WTC11 (cell line): Measurements from ENCODE around the gene TOM1L2. TPM values are rescaled to one million over a fixed set of nuclear protein-coding genes. Genes with fewer than 3 reads are reported as not detected.

Source experiments
- ATAC-seq: fragments of 200-7000 bp; cut with Tn5 transposase; 2 replicates; pipeline ENCODE4 v1.10.0; 2021; ENCODE audit warnings: mild to moderate bottlenecking, moderate library complexity
- CTCF ChIA-PET: fragments of 300-600 bp; sonication (Branson Sonifier 250); formaldehyde crosslinking; loops from one replicate; lab custom pipeline; 2021; ENCODE audit warnings: antibody characterized with exemption; lab: Charles Lee
- POLR2A ChIA-PET: fragments of 350-600 bp; sonication (Branson Sonifier 250); formaldehyde crosslinking; loops from one replicate; lab custom pipeline; 2021; ENCODE audit warnings: antibody characterized with exemption; lab: Charles Lee
- DNase-seq: peaks from one replicate; pipeline ENCODE4 v3.0.0; 2021; ENCODE audit warnings: low spot score
- H3K27ac Mint-ChIP-seq: 2 replicates; pipeline ENCODE4 v1.8.0; 2021; ENCODE audit warnings: mixed read lengths
- H3K27me3 Mint-ChIP-seq: 2 replicates; pipeline ENCODE4 v1.8.0; 2021; ENCODE audit warnings: low read depth, mild to moderate bottlenecking, moderate library complexity, mixed read lengths
- H3K36me3 Mint-ChIP-seq: 2 replicates; pipeline ENCODE4 v1.8.0; 2021; ENCODE audit warnings: mixed read lengths
- H3K4me1 Mint-ChIP-seq: 2 replicates; pipeline ENCODE4 v1.8.0; 2022; ENCODE audit warnings: mixed read lengths
- H3K4me3 Mint-ChIP-seq: 2 replicates; pipeline ENCODE4 v1.8.0; 2021; ENCODE audit warnings: mild to moderate bottlenecking, moderate library complexity, mixed read lengths
- H3K9me3 Mint-ChIP-seq: 2 replicates; pipeline ENCODE4 v1.8.0; 2021; ENCODE audit warnings: mixed read lengths
- ELF4 ChIP-seq: sonication (generic); formaldehyde crosslinking; IDR thresholded peaks from 2 replicates; pipeline ENCODE4 v1.8.1; 2022; ENCODE audit warnings: low read depth, mild to moderate bottlenecking, moderate library complexity, missing genetic modification reagents
- EMX1 ChIP-seq: fragments of 250-450 bp; sonication (Bioruptor Pico); IDR thresholded peaks from 2 replicates; pipeline ENCODE4 v1.8.0; 2021; ENCODE audit warnings: mild to moderate bottlenecking
- ERG ChIP-seq: fragments of 250-450 bp; sonication (Bioruptor Pico); IDR thresholded peaks from 2 replicates; pipeline ENCODE4 v1.8.0; 2021; ENCODE audit warnings: mild to moderate bottlenecking
- GABPB1 ChIP-seq: sonication (generic); formaldehyde crosslinking; IDR thresholded peaks from 2 replicates; pipeline ENCODE4 v1.8.1; 2023; ENCODE audit warnings: mild to moderate bottlenecking, missing genetic modification reagents
- GTF2I ChIP-seq: fragments of 250-450 bp; sonication (Bioruptor Pico); conservative IDR thresholded peaks from 2 replicates; pipeline ENCODE4 v1.4.0; 2021; ENCODE audit warnings: mild to moderate bottlenecking
- HMGA2 ChIP-seq: fragments of 250-450 bp; sonication (Bioruptor Pico); IDR thresholded peaks from 2 replicates; pipeline ENCODE4 v1.4.0; 2021; ENCODE audit warnings: mild to moderate bottlenecking, moderate library complexity
- IRF1 ChIP-seq: sonication (generic); formaldehyde crosslinking; IDR thresholded peaks from 2 replicates; pipeline ENCODE4 v1.8.0; 2023; ENCODE audit warnings: missing genetic modification reagents
- MYBL2 ChIP-seq: sonication (generic); formaldehyde crosslinking; IDR thresholded peaks from 2 replicates; pipeline ENCODE4 v1.8.1; 2023; ENCODE audit warnings: mild to moderate bottlenecking, moderate library complexity, missing genetic modification reagents
- NFATC4 ChIP-seq: fragments of 250-450 bp; sonication (Bioruptor Pico); IDR thresholded peaks from 2 replicates; pipeline ENCODE4 v1.9.0; 2021; ENCODE audit warnings: mild to moderate bottlenecking
- NR3C1 ChIP-seq: sonication (generic); formaldehyde crosslinking; conservative IDR thresholded peaks from 2 replicates; pipeline ENCODE4 v1.8.1; 2023; ENCODE audit warnings: low read depth, mild to moderate bottlenecking, missing genetic modification reagents
- OVOL2 ChIP-seq: fragments of 250-450 bp; sonication (Bioruptor Pico); IDR thresholded peaks from 2 replicates; pipeline ENCODE4 v1.9.0; 2021; ENCODE audit warnings: mild to moderate bottlenecking, borderline replicate concordance
- RORB ChIP-seq: fragments of 250-450 bp; sonication (Bioruptor Pico); IDR thresholded peaks from 2 replicates; pipeline ENCODE4 v1.9.0; 2021; ENCODE audit warnings: mild to moderate bottlenecking
- TEAD4 ChIP-seq: sonication (generic); formaldehyde crosslinking; IDR thresholded peaks from 2 replicates; pipeline ENCODE4 v1.8.0; 2022; ENCODE audit warnings: mild to moderate bottlenecking, missing genetic modification reagents
- ZBTB21 ChIP-seq: sonication (generic); formaldehyde crosslinking; IDR thresholded peaks from 2 replicates; pipeline ENCODE4 v1.8.1; 2023; ENCODE audit warnings: mild to moderate bottlenecking, missing genetic modification reagents, borderline replicate concordance
- ZNF281 ChIP-seq: sonication (generic); formaldehyde crosslinking; IDR thresholded peaks from 2 replicates; pipeline ENCODE4 v1.8.0; 2023; ENCODE audit warnings: mild to moderate bottlenecking, missing genetic modification reagents
- total RNA-seq: library from RNA; stranded (reverse); gene quantifications from 3 replicates; pipeline ENCODE4 v1.2.3, GENCODE V29; 2021
- TF ChIP-seq, protein P1 (sequence below): fragments of 200-600 bp; IDR thresholded peaks from 2 replicates; pipeline ENCODE4 v1.8.0; 2022; ENCODE audit warnings: antibody characterized with exemption
- TF ChIP-seq, protein P2 (sequence below): sonication (generic); formaldehyde crosslinking; IDR thresholded peaks from 2 replicates; pipeline ENCODE4 v1.8.1; 2022; ENCODE audit warnings: mild to moderate bottlenecking, moderate library complexity, missing genetic modification reagents
- TF ChIP-seq, protein P3 (sequence below): sonication (generic); formaldehyde crosslinking; IDR thresholded peaks from 2 replicates; pipeline ENCODE4 v1.8.1; 2022; ENCODE audit warnings: missing genetic modification reagents, borderline replicate concordance
- TF ChIP-seq, protein P4 (sequence below): fragments of 250-450 bp; sonication (Bioruptor Pico); conservative IDR thresholded peaks from 2 replicates; pipeline ENCODE4 v1.9.0; 2021; ENCODE audit warnings: mild to moderate bottlenecking
- TF ChIP-seq, protein P5 (sequence below): sonication (generic); formaldehyde crosslinking; IDR thresholded peaks from 2 replicates; pipeline ENCODE4 v1.8.1; 2023; ENCODE audit warnings: mild to moderate bottlenecking, moderate library complexity, missing genetic modification reagents

TOM1L2 gene
- total RNA-seq, 1 experiment from 2014 or later = 6.4 TPM

DNA sequence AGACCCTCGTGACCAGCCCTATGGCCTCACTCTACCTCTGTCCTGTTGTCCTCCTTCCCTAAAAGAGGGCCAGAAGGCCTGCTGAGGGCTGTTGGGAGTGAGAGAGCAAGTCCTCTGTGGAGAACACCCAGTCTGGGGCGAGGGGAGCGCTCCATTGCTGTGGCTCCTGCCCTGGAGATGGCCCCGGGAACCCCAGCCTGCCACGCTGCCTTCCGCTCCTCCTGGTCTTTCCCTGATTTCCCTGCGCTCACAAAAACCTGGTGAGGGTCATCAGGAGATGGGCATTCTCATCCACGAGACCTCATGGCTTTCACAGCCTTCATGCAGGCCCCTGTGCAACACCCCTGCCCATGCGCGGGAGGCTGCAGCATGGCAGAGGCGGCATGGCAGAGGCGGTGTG is 21.7 kb upstream of the TOM1L2 start:
- POLR2A ChIA-PET = interaction anchor here (0.9 kb wide), 1 partner anchor 56 kb away, joined by 5 read pairs; no protein-coding TSS in a partner anchor
- TF ChIP-seq ZBTB21 (CRISPR knock-in tag) = no peak
- TF ChIP-seq, protein P1, sequence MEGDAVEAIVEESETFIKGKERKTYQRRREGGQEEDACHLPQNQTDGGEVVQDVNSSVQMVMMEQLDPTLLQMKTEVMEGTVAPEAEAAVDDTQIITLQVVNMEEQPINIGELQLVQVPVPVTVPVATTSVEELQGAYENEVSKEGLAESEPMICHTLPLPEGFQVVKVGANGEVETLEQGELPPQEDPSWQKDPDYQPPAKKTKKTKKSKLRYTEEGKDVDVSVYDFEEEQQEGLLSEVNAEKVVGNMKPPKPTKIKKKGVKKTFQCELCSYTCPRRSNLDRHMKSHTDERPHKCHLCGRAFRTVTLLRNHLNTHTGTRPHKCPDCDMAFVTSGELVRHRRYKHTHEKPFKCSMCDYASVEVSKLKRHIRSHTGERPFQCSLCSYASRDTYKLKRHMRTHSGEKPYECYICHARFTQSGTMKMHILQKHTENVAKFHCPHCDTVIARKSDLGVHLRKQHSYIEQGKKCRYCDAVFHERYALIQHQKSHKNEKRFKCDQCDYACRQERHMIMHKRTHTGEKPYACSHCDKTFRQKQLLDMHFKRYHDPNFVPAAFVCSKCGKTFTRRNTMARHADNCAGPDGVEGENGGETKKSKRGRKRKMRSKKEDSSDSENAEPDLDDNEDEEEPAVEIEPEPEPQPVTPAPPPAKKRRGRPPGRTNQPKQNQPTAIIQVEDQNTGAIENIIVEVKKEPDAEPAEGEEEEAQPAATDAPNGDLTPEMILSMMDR = no peak
- TF ChIP-seq RORB (CRISPR knock-in tag) = no peak
- TF ChIP-seq, protein P2, sequence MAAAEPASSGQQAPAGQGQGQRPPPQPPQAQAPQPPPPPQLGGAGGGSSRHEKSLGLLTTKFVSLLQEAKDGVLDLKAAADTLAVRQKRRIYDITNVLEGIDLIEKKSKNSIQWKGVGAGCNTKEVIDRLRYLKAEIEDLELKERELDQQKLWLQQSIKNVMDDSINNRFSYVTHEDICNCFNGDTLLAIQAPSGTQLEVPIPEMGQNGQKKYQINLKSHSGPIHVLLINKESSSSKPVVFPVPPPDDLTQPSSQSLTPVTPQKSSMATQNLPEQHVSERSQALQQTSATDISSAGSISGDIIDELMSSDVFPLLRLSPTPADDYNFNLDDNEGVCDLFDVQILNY = no peak
- TF ChIP-seq TEAD4 (CRISPR knock-in tag) = no peak
- no peak for TF ChIP-seq MYBL2
- TF ChIP-seq ERG (CRISPR knock-in tag) = no peak
- no peak for TF ChIP-seq EMX1 (CRISPR knock-in tag)
- TF ChIP-seq NR3C1 = no peak
- TF ChIP-seq, protein P3, sequence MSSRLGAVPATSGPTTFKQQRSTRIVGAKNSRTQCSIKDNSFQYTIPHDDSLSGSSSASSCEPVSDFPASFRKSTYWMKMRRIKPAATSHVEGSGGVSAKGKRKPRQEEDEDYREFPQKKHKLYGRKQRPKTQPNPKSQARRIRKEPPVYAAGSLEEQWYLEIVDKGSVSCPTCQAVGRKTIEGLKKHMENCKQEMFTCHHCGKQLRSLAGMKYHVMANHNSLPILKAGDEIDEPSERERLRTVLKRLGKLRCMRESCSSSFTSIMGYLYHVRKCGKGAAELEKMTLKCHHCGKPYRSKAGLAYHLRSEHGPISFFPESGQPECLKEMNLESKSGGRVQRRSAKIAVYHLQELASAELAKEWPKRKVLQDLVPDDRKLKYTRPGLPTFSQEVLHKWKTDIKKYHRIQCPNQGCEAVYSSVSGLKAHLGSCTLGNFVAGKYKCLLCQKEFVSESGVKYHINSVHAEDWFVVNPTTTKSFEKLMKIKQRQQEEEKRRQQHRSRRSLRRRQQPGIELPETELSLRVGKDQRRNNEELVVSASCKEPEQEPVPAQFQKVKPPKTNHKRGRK (CRISPR knock-in tag) = no peak
- TF ChIP-seq, all 79 proteins: peak for 0
- ATAC-seq (no peak), DNase-seq (no peak)
- no peaks in the 10 kb centered on the region for H3K27me3 Mint-ChIP-seq
- H3K4me3 Mint-ChIP-seq = no peak overlapping the region
- H3K36me3 Mint-ChIP-seq = no peaks in the 10 kb centered on the region
- H3K27ac Mint-ChIP-seq = no peak overlapping the region
- CTCF ChIA-PET = interaction anchor here (0.6 to 3.2 kb wide), 29 partner anchors 8 to 209 kb away, joined by 3 to 50 read pairs (median 5); partner anchors contain the start of genes DRC3 and TOM1L2
- H3K9me3 Mint-ChIP-seq = no peaks in the 10 kb centered on the region
- H3K4me1 Mint-ChIP-seq = no peaks in the 10 kb centered on the region

DNA sequence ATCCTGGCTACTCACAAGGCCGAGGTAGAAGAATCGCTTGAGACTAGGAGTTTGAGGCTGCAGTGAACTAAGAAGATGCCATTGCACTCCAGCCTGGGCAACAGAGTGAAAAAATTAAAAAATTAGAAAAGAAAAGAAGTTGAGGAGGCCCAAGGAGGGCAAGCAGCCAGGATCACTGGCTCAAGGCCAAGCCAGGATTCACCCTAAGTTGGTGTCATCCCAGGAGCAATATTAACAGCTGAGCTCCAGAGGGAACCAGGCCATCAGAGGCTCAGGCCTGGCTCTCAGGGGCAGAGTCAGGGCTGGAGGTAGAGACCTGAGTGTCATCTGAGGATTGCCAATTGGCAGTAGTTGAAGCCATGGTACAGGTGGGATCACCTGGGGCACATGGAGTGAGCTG is 21.2 kb upstream of the TOM1L2 start:
- no peak overlapping the region for H3K4me3 Mint-ChIP-seq
- H3K27me3 Mint-ChIP-seq = no peaks in the 10 kb centered on the region
- H3K9me3 Mint-ChIP-seq = no peaks in the 10 kb centered on the region
- POLR2A ChIA-PET = no interaction called here
- H3K36me3 Mint-ChIP-seq = no peaks in the 10 kb centered on the region
- no peaks in the 10 kb centered on the region for H3K4me1 Mint-ChIP-seq
- DNase-seq (no peak), ATAC-seq (no peak)
- H3K27ac Mint-ChIP-seq = no peak overlapping the region
- CTCF ChIA-PET = interaction anchor here (0.7 to 2.0 kb wide), 4 partner anchors 13 to 208 kb away, joined by 3 to 12 read pairs (median 4); no protein-coding TSS in a partner anchor
- TF ChIP-seq ELF4 (no peak), NR3C1 (no peak), NFATC4 (CRISPR knock-in tag) (no peak), OVOL2 (no peak), GABPB1 (no peak), IRF1 (CRISPR knock-in tag) (no peak), GTF2I (CRISPR knock-in tag) (no peak), HMGA2 (CRISPR knock-in tag) (no peak), ZNF281 (CRISPR knock-in tag) (no peak)
- TF ChIP-seq, protein P1 = no peak
- TF ChIP-seq, protein P4, sequence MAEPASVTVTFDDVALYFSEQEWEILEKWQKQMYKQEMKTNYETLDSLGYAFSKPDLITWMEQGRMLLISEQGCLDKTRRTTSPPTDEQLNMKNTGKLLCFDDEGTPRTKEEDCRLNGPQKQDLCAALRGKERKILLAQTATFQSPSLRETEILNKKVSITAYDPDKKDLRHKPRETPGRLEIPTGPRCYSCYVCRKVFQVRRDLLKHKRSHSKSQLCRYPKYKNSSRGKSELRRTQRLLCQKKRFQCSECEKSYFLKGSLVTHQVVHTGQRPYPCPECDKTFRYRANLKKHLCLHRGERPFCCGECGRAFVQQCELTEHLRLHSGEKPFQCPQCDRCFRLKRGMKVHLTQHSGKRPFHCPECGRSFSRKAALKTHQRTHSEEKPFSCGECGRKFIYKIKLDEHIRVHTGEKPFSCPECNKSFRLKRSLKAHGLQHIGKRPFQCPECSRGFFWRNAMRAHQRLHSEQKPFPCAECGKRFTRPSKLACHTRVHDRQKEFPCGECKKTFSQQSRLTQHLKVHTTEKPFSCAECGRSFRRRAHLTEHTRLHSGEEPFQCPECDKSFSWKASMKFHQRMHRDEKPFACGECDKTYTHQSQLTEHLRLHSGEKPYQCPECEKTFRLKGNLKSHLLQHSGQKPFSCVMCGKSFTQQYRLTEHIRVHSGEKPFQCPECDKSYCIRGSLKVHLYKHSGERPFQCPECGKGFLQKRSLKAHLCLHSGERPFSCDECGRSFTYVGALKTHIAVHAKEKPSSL (CRISPR knock-in tag) = no peak
- TF ChIP-seq, protein P5, sequence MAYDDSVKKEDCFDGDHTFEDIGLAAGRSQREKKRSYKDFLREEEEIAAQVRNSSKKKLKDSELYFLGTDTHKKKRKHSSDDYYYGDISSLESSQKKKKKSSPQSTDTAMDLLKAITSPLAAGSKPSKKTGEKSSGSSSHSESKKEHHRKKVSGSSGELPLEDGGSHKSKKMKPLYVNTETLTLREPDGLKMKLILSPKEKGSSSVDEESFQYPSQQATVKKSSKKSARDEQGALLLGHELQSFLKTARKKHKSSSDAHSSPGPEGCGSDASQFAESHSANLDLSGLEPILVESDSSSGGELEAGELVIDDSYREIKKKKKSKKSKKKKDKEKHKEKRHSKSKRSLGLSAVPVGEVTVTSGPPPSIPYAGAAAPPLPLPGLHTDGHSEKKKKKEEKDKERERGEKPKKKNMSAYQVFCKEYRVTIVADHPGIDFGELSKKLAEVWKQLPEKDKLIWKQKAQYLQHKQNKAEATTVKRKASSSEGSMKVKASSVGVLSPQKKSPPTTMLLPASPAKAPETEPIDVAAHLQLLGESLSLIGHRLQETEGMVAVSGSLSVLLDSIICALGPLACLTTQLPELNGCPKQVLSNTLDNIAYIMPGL (CRISPR knock-in tag) = no peak
